ENCODE data around the gene SAMM50.

DNA sequence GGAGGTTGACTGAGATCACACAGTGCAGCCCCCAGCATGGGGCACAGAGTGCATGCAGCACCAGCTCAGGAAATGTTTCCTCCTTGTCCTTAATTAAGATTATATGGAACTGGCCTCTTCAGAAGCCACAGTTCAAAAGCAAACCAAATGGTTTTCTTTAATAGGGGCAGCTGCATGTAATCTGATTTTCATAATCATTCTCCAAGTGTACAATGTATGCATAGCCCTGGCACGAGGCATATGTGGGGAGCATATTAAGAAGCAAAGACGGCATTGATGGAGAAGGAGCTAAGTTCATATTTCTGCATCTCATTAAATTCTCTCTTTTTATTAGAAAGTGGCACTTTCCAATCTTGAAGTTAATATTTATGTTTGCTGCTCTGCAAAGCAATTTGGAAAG, 59.0 kb downstream of the SAMM50 start:
- TF ChIP-seq POLR2AphosphoS5 (IDR thresholded peaks at IDR 0.05; ENCODE audit: low read depth, low read length) (no peak), POLR2A (IDR thresholded peaks at IDR 0.05; ENCODE audit: low read depth, low read length) (no peak), PAX5 (IDR thresholded peaks at IDR 0.05; ENCODE audit: insufficient read depth, low read length, severe bottlenecking) (no peak), TAF1 (IDR thresholded peaks at IDR 0.05; ENCODE audit: low read depth, low read length) (no peak), SPI1 (IDR thresholded peaks at IDR 0.05; ENCODE audit: low read depth, low read length) (no peak), POU2F2 (IDR thresholded peaks at IDR 0.05; ENCODE audit: low read depth, low read length) (no peak)

Measured in GM12891 (cell line).